PFSK-1 (cell line): ENCODE data around the gene TBC1D22A.

Experiments used
- POLR2AphosphoS5 ChIP-seq: IDR thresholded peaks from 2 replicates; pipeline ENCODE4 v1.6.1; 2012; ENCODE audit warnings: low read depth, mild to moderate bottlenecking, control low read depth, low read length, moderate library complexity
- TAF1 ChIP-seq: IDR thresholded peaks from 2 replicates; pipeline ENCODE4 v1.6.1; 2012; ENCODE audit warnings: low read length, control low read depth, borderline replicate concordance; ENCODE audit not compliant: insufficient read depth
- TF ChIP-seq, protein P1 (sequence below), 2 experiments: IDR thresholded peaks; 2 replicates each; pipeline versions ENCODE4 v1.6.1 to v1.8.0; 2011 to 2012; ENCODE audit warnings: low read depth in 2 of 2, low read length in 2 of 2, control low read depth in 1 of 2, inconsistent platforms in 1 of 2, mild to moderate bottlenecking in 1 of 2, moderate library complexity in 1 of 2; ENCODE audit not compliant: insufficient read depth in 1 of 2

- TF ChIP-seq, protein P1, sequence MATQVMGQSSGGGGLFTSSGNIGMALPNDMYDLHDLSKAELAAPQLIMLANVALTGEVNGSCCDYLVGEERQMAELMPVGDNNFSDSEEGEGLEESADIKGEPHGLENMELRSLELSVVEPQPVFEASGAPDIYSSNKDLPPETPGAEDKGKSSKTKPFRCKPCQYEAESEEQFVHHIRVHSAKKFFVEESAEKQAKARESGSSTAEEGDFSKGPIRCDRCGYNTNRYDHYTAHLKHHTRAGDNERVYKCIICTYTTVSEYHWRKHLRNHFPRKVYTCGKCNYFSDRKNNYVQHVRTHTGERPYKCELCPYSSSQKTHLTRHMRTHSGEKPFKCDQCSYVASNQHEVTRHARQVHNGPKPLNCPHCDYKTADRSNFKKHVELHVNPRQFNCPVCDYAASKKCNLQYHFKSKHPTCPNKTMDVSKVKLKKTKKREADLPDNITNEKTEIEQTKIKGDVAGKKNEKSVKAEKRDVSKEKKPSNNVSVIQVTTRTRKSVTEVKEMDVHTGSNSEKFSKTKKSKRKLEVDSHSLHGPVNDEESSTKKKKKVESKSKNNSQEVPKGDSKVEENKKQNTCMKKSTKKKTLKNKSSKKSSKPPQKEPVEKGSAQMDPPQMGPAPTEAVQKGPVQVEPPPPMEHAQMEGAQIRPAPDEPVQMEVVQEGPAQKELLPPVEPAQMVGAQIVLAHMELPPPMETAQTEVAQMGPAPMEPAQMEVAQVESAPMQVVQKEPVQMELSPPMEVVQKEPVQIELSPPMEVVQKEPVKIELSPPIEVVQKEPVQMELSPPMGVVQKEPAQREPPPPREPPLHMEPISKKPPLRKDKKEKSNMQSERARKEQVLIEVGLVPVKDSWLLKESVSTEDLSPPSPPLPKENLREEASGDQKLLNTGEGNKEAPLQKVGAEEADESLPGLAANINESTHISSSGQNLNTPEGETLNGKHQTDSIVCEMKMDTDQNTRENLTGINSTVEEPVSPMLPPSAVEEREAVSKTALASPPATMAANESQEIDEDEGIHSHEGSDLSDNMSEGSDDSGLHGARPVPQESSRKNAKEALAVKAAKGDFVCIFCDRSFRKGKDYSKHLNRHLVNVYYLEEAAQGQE (IDR thresholded peaks at IDR 0.05; ENCODE audit: insufficient read depth in 1 of 2, low read depth in 2 of 2, low read length in 2 of 2), result no peak
- no peak for TF ChIP-seq POLR2AphosphoS5
- TF ChIP-seq TAF1, result no peak
These were observed 392.9 kb downstream of the TBC1D22A start for GRCh38 chr22:47155131-47155885.
